H4 (cell line): ENCODE data around the gene FARP2. TPM values are rescaled to one million over a fixed set of nuclear protein-coding genes. Genes with fewer than 3 reads are reported as not detected.
"Not testable (repeated sequence)": the region's sequence is repeated elsewhere in the genome, so short reads cannot be mapped to it uniquely, and the experiment has no call there.

Source experiments
- DNase-seq: peaks from one replicate; pipeline ENCODE4 v3.0.0-alpha.2; 2015; ENCODE audit warnings: low spot score
- total RNA-seq: library from RNA; depleted of rRNA; stranded (reverse); fragments of >200 nt; shearing (Covaris generic); gene quantifications from 2 replicates; pipeline ENCODE4 v1.2.3, GENCODE V29; 2014

FARP2 gene
- total RNA-seq, 1 experiment from 2014 or later = 29.4 TPM

- DNase-seq = no peak
Measured at GRCh38 chr2:241364781-241365180, 8.7 kb downstream of the FARP2 start.

DNA sequence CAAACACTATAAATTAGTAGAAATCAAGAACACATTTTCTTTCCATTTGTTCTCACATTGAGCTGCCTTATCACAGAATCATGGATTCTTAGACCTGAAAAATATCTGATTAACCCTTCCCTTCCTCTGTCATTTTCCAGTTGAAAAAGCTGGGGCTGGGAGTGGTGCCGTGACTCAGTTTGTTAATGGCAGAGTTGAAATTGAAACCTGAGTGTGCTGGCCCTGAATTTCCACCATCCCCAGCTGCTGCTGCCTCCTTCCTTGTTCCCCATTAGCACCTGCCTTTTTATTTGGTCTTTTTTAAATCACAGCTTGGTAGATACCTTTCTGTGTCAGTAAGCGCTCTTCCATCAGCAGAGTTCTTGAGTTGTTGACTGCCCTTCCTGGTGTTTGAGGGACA, 10.6 kb downstream of the FARP2 start:
- DNase-seq = no peak

DNA sequence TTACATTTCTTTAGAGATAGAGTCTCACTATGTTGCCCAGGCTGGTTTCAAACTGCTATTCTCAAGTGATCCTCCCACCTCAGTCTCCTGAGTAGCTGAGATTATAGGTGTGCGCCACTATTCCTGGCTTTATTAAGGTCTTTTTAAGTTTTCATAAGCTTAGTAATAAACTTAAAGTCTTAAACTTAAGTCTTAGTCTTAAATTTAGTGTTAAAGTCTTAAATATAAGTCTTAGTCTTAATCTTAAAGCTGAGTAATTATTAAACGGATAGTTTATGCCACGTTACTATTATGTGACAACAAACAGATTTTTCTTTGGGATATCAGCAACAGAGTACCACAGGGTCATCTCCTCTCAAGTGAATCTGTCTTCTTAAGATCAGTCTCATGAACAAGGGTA, 12.6 kb downstream of the FARP2 start:
- no peak for DNase-seq

- no peak for DNase-seq
Measured at GRCh38 chr2:241372361-241372992, 16.4 kb downstream of the FARP2 start.

DNA sequence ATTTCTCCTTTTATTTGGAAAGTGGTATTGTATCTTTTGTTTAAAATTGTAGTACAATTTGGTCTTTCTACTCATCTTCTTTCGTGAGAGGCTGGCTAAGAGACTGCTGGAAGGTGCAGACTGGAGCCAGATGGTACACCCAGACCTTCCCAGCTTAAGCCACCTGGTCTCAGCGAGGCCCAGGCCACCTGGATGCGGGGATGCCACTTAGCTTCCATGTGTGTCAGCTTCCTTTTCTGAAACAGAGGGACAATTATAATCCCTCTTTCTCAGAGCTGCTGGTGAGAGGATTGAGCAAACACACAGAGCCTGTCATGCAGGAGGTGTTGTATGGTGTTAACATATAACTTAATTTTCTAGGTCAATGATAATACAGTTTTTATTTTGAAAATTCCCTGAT, 17.4 kb downstream of the FARP2 start:
- no peak for DNase-seq

DNA sequence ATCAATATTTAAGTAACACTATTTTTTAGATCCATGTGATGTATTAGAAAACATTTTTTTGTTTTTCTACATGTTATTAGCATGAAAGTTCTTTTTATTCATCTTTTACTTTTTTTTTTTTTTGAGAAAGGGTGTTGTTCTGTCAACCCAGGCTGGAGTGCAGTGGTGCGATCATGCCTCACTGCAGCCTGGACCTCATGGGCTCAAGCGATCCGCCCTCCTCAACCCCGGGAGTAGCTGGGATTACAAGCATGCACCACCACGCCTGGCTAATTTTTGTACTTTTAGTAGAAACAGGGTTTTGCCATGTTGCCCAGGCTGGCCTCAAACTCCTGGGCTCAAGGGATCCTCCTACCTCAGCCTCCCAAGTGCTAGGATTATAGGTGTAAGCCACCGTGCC, 17.8 kb downstream of the FARP2 start:
- not testable (repeated sequence) for DNase-seq

GRCh38 chr2:241375300-241375699, 19.2 kb downstream of the FARP2 start:
- DNase-seq = no peak

GRCh38 chr2:241376808-241377207, 20.7 kb downstream of the FARP2 start:
- DNase-seq = no peak

DNA sequence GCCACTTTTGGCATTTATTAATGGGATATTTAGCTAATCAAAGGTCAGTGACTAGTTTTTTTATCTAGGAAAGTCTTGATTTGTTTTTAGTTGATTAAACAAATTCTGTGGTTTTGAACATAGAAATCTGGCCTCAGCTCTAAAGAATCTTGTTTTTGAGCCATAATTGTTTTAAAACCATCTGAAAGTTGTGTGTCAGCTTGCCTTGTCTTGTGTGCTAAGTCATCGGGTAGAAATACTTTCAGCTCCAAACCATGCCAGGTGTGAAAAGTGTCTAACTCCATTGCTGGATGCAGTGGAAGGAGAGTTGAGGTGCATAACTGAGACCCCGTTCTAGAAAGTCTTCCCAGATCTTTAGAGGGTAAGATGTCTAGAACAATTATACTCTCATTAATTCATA, 22.7 kb downstream of the FARP2 start:
- no peak for DNase-seq

DNA sequence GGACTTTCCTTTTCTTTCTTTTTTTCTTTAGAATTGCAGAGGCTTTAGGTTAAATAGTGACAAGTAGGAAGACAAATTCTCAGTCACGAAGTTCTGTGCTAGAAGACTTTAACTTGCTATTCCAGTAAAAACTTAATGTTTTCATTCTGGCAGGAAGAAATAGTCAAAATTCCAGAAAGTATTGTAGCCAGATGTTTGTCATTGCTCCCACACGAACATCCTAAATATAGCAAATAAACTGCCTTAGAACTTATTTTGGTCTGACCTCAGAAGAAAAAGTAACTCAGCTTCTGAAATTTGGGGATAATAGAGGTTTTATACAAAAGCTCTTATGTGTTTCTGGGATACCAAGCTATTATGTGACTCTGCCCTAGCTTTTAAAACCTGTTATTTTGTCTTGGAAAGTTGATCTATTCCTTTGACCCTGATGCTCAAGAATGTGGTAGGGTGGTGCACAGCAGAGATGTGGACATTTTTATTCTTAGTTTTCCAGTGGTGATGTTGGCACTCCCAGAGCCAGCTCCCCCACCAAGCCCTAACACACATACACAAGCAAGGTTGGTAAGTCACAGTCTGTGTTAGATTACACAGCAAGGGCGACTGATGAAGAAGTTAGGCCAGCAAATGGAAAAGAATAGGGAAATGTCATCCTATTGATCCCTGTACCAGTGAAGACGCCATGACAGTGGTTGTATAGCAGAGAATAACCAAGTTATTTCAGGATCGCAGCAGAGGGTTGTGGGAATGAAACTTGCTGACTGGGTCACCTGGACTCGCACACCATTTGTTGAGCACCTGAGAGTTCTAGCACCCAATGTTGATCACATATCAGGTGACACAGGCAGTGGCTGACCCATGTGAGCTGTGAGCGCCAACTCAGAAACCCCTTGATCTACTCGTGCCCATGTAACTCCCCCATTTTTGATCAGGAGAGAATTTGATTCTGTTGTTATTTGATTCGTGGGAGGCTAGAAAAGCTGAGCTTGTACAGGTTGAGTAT, 23.7 kb downstream of the FARP2 start:
- no peak for DNase-seq

- DNase-seq = no peak
Measured at GRCh38 chr2:241381872-241382271, 25.8 kb downstream of the FARP2 start.

DNA sequence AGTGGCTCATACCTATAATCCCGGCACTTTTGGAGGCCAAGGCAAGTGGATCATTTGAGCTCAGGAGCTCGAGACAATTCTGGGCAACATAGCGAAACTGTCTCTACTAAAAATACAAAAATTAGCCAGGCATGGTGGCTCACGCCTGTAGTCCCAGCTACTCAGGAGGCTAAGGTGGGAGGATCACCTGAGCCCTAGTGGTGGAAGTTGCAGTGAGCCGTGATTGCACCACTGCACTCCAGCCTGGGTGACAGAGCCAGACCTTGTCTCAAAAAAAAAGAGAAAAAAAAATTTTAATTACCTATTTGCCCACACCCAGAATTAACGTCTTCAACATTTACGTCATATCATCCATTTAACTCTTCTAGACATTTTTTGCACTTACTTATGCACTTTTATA, 29.4 kb downstream of the FARP2 start:
- not testable (repeated sequence) for DNase-seq

GRCh38 chr2:241386519-241386918, 30.4 kb downstream of the FARP2 start:
- no peak for DNase-seq

DNA sequence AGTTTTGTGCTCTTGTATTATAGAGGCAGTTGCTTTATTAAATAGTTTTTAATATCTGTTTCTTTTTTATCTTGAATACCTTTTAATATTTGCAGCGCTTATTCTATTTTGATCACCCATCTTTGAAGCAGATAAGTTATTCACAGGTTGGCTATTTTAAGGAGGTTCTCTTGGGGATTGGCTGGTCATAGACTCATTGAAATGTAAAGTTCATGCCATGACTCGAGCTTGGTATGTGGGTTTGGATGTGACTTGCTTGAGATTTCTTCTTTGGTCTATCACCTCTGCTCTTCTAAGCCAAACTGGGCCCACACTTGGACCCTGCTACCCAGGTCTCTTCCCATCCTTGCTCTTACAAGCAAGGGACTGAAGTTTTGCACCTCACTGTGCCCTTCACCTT, 33.6 kb downstream of the FARP2 start:
- no peak for DNase-seq

GRCh38 chr2:241390301-241391206, 34.5 kb downstream of the FARP2 start:
- no peak for DNase-seq

GRCh38 chr2:241391892-241392665, 36.0 kb downstream of the FARP2 start:
- DNase-seq = no peak

GRCh38 chr2:241392753-241393152, 36.7 kb downstream of the FARP2 start:
- DNase-seq = not testable (repeated sequence)

- DNase-seq = no peak
Measured at GRCh38 chr2:241393524-241394196, 37.6 kb downstream of the FARP2 start.

DNA sequence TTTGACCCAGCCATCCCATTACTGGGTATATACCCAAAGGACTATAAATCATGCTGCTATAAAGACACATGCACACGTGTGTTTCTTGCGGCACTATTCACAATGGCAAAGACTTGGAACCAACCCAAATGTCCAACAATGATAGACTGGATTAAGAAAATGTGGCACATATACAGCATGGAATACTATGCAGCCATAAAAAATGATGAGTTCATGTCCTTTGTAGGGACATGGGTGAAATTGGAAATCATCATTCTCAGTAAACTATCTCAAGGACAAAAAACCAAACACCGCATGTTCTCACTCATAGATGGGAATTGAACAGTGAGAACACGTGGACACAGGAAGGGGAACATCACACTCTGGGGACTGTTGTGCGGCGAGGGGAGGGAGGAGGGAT, 40.7 kb downstream of the FARP2 start:
- not testable (repeated sequence) for DNase-seq
